ENCODE data around the gene VTCN1. TPM values are rescaled to one million over a fixed set of nuclear protein-coding genes. Genes with fewer than 3 reads are reported as not detected.

Gene VTCN1
- total and polyA plus RNA-seq, 3 experiments from 2014 or later = not detected

DNA sequence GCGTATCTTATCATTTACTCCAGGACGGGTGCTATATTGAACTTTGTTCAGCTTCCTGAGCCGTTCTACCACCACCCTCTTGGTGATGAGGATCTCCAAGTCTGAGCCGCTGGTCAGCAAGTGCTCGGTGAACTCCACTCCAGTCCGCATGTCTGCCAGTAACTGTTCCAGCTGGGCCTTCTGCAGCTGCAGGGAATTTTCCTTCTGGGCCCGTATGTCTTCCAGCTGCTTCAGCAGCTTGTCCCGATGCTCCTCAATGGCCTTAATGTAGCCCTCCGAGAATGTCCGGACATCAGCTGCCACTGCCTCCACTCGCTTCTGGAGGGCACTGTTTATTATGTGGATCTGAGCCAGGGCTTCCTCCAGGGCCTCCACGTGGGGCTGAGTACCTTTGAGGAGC lies 92.6 kb downstream of the VTCN1 start:
- Histone ChIP-seq H3K4me3 (ENCODE audit: low read length) (no peak overlapping the region), H3K27me3 (ENCODE audit: insufficient read depth, low read length, poor library complexity, severe bottlenecking) (no peaks in the 10 kb centered on the region), H3K36me3 (ENCODE audit: insufficient read depth, low read length) (no peaks in the 10 kb centered on the region), H3K27ac (ENCODE audit: low read depth, low read length) (no peak overlapping the region), H3K4me1 (ENCODE audit: insufficient read depth, low read length) (peaks cover 7% of the 10 kb centered on the region), H3K9me3 (ENCODE audit: low read length) (no peaks in the 10 kb centered on the region)
- peaks cover 0 to 8% of the 10 kb centered on the region in 2 donors for H3K27me3 Mint-ChIP-seq
- ChIA-PET CTCF (no interaction called here), POLR2A (no interaction called here)
- H3K36me3 Mint-ChIP-seq = peaks cover 0 to 3% (median 0%) of the 10 kb centered on the region in 3 donors
- H3K27ac Mint-ChIP-seq = no peak overlapping the region
- no peak for DNase-seq
- no peak overlapping the region for H3K4me3 Mint-ChIP-seq
- peaks cover 8 to 23% (median 20%) of the 10 kb centered on the region in 3 donors for H3K4me1 Mint-ChIP-seq
- H3K9me3 Mint-ChIP-seq = no peaks in the 10 kb centered on the region

DNA sequence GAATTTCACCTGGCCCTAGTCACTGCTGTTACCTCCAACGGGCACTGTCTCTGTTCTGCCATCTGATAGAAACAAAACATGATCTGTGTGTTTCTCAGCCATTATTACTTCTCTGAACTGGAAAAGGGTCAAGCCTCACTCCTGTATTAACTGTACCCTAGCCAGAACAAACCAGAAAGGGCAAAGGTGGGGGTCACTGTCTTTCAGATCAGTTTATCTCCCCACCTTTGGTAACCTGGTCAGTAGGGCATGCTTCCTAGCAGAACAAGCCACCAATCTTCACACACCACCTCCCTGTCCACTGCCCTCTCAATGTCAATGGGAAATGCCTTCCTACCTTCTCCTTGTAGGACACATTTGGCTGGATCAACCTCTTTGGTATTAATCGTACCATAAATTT lies 93.0 kb downstream of the VTCN1 start:
- DNase-seq = no peak
- CTCF ChIA-PET = no interaction called here
- Histone ChIP-seq H3K27me3 (ENCODE audit: insufficient read depth, low read length, poor library complexity, severe bottlenecking) (no peaks in the 10 kb centered on the region), H3K27ac (ENCODE audit: low read depth, low read length) (no peak overlapping the region), H3K4me3 (ENCODE audit: low read length) (no peak overlapping the region), H3K4me1 (ENCODE audit: insufficient read depth, low read length) (peaks cover 7% of the 10 kb centered on the region), H3K9me3 (ENCODE audit: low read length) (no peaks in the 10 kb centered on the region), H3K36me3 (ENCODE audit: insufficient read depth, low read length) (no peaks in the 10 kb centered on the region)
- Mint-ChIP-seq H3K27me3 (peaks cover 0 to 7% of the 10 kb centered on the region in 2 donors), H3K36me3 (peaks cover 0 to 3% (median 0%) of the 10 kb centered on the region in 3 donors), H3K9me3 (no peaks in the 10 kb centered on the region), H3K4me3 (no peak overlapping the region), H3K27ac (no peak overlapping the region), H3K4me1 (peaks cover 8 to 21% (median 19%) of the 10 kb centered on the region in 3 donors)
- POLR2A ChIA-PET = no interaction called here

DNA sequence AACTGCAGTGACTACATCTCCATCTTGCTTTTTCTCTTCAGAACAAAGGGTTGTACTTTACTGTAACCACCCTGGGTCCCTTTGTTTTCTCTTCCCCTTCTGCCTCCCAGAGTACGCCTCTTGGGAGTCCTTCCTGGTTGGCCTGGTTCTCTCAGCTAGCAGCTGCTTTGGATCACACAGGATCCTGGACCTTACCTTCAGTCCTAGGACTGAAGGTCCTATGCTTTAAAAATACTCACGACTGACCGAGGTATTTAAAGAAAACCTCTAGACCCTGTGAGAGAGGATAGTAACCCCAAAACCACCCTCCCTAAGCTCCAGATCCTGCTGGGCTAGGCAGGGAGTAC lies 94.0 kb downstream of the VTCN1 start:
- Mint-ChIP-seq H3K9me3 (no peaks in the 10 kb centered on the region), H3K4me3 (no peak overlapping the region), H3K4me1 (peaks cover 6 to 19% (median 14%) of the 10 kb centered on the region in 3 donors), H3K27me3 (peaks cover 0 to 6% of the 10 kb centered on the region in 2 donors), H3K36me3 (peaks cover 0 to under 1% (median 0%) of the 10 kb centered on the region in 3 donors), H3K27ac (peak overlapping the region in 1 of 8 donors; percentile 9)
- Histone ChIP-seq H3K4me1 (ENCODE audit: insufficient read depth, low read length) (no peaks in the 10 kb centered on the region), H3K9me3 (ENCODE audit: low read length) (no peaks in the 10 kb centered on the region), H3K27me3 (ENCODE audit: insufficient read depth, low read length, poor library complexity, severe bottlenecking) (no peaks in the 10 kb centered on the region), H3K36me3 (ENCODE audit: insufficient read depth, low read length) (no peaks in the 10 kb centered on the region), H3K27ac (ENCODE audit: low read depth, low read length) (no peak overlapping the region), H3K4me3 (ENCODE audit: low read length) (no peak overlapping the region)
- ChIA-PET CTCF (no interaction called here), POLR2A (no interaction called here)
- no peak for DNase-seq

DNA sequence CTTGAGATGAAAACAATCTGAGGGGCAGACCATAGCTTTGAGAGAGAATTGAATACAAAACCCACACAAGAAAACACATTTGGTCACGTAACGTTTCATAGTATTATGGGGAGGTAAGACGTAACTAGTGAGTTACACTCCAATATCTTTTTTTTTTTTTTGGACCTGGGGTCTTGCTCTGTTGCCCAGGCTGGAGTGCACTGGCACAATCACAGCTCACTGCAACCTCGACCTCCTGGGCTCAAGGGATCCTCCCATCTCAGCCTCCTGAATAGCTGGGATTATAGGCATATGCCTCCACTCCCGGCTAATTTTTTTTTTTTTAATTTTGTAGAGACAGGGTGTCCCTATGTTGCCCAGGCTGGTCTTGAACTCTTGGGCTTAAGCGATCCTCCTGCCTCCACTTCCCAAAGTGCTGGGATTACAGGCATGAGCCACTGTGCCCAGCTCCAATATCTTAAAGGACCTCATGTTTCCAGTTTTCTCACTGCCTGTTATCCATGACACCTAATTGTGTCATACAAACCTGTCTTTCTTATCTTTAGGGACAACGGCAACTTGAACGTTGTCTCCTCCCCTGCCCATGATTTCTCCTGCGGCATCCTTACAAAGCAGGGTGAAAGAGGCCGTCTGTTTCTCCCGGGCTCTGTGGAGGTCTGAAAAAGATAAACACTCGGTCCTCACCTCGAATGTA lies 94.5 kb downstream of the VTCN1 start:
- no peak for DNase-seq
- no peak overlapping the region for H3K4me3 Mint-ChIP-seq
- H3K9me3 Mint-ChIP-seq = no peaks in the 10 kb centered on the region
- H3K27me3 Mint-ChIP-seq = peaks cover 0 to 6% of the 10 kb centered on the region in 2 donors
- H3K4me3 ChIP-seq (ENCODE audit: low read length) = no peak overlapping the region
- H3K27ac Mint-ChIP-seq = peak overlapping the region in 1 of 8 donors; percentile 9
- H3K36me3 ChIP-seq (ENCODE audit: insufficient read depth, low read length) = no peaks in the 10 kb centered on the region
- no peaks in the 10 kb centered on the region for H3K9me3 ChIP-seq (ENCODE audit: low read length)
- peaks cover 6 to 19% (median 14%) of the 10 kb centered on the region in 3 donors for H3K4me1 Mint-ChIP-seq
- H3K27me3 ChIP-seq (ENCODE audit: insufficient read depth, low read length, poor library complexity, severe bottlenecking) = no peaks in the 10 kb centered on the region
- POLR2A ChIA-PET = no interaction called here
- no peak overlapping the region for H3K27ac ChIP-seq (ENCODE audit: low read depth, low read length)
- CTCF ChIA-PET = no interaction called here
- no peaks in the 10 kb centered on the region for H3K4me1 ChIP-seq (ENCODE audit: insufficient read depth, low read length)
- H3K36me3 Mint-ChIP-seq = no peaks in the 10 kb centered on the region

DNA sequence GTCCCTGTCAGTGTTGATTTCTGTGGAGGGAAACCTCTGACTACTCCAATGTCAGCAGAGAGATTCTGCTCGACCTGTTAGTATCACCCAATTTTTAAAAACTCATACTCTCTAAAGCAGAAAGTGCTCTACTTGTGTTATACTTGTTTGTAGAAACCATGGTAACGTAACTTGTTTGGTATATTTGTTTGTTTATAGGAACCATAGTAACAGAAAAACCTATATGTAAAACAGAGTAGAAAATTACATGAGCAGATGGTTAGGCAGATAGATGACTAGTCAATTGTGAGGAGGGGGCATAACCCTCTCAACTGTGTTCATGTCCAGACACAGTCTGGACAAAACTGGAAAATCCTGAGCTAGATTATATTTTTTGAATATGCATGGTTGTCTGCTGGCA lies 95.8 kb downstream of the VTCN1 start:
- DNase-seq = no peak
- Mint-ChIP-seq H3K27me3 (peaks cover 0 to 4% of the 10 kb centered on the region in 2 donors), H3K36me3 (no peaks in the 10 kb centered on the region), H3K27ac (peak overlapping the region in 1 of 8 donors; percentile 61), H3K9me3 (no peaks in the 10 kb centered on the region), H3K4me1 (peaks cover 7 to 11% (median 7%) of the 10 kb centered on the region in 3 donors), H3K4me3 (no peak overlapping the region)
- H3K27ac ChIP-seq (ENCODE audit: low read depth, low read length) = no peak overlapping the region
- H3K36me3 ChIP-seq (ENCODE audit: insufficient read depth, low read length) = no peaks in the 10 kb centered on the region
- H3K4me3 ChIP-seq (ENCODE audit: low read length) = no peak overlapping the region
- ChIA-PET POLR2A (no interaction called here), CTCF (interaction anchor here (1.8 kb wide), 1 partner anchor 14 kb away, joined by 7 read pairs; no protein-coding TSS in a partner anchor)
- no peaks in the 10 kb centered on the region for H3K4me1 ChIP-seq (ENCODE audit: insufficient read depth, low read length)
- H3K9me3 ChIP-seq (ENCODE audit: low read length) = no peaks in the 10 kb centered on the region
- no peaks in the 10 kb centered on the region for H3K27me3 ChIP-seq (ENCODE audit: insufficient read depth, low read length, poor library complexity, severe bottlenecking)

DNA sequence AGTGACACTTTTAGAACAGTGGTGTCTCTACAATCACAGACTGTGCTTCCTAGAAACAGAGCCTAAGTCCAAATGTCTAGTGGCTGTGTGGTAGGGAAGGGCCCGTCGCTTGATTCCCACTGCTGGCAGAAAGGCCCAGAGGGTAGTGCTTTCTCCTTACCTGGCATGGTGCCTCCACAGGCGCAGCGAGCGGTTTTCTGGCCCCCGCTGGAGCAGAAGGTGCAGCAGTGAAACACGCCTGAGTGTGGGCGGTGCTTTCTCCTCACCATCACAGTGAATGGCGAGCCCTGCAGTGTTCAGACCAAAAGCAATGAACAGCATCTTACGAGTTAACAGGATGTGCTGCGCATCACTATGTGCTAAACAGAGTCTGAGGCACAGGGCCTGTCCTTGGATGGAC lies 97.5 kb downstream of the VTCN1 start:
- Mint-ChIP-seq H3K27ac (peak overlapping the region in 1 of 8 donors; percentile 2), H3K27me3 (peaks cover 0 to 4% of the 10 kb centered on the region in 2 donors), H3K4me1 (peaks cover 7 to 11% (median 7%) of the 10 kb centered on the region in 3 donors), H3K36me3 (no peaks in the 10 kb centered on the region), H3K4me3 (no peak overlapping the region), H3K9me3 (no peaks in the 10 kb centered on the region)
- Histone ChIP-seq H3K4me1 (ENCODE audit: insufficient read depth, low read length) (no peaks in the 10 kb centered on the region), H3K9me3 (ENCODE audit: low read length) (no peaks in the 10 kb centered on the region), H3K4me3 (ENCODE audit: low read length) (no peak overlapping the region), H3K36me3 (ENCODE audit: insufficient read depth, low read length) (no peaks in the 10 kb centered on the region), H3K27ac (ENCODE audit: low read depth, low read length) (no peak overlapping the region), H3K27me3 (ENCODE audit: insufficient read depth, low read length, poor library complexity, severe bottlenecking) (no peaks in the 10 kb centered on the region)
- DNase-seq = no peak
- ChIA-PET POLR2A (no interaction called here), CTCF (interaction anchor here (1.8 kb wide), 1 partner anchor 15 kb away, joined by 7 read pairs; no protein-coding TSS in a partner anchor)

DNA sequence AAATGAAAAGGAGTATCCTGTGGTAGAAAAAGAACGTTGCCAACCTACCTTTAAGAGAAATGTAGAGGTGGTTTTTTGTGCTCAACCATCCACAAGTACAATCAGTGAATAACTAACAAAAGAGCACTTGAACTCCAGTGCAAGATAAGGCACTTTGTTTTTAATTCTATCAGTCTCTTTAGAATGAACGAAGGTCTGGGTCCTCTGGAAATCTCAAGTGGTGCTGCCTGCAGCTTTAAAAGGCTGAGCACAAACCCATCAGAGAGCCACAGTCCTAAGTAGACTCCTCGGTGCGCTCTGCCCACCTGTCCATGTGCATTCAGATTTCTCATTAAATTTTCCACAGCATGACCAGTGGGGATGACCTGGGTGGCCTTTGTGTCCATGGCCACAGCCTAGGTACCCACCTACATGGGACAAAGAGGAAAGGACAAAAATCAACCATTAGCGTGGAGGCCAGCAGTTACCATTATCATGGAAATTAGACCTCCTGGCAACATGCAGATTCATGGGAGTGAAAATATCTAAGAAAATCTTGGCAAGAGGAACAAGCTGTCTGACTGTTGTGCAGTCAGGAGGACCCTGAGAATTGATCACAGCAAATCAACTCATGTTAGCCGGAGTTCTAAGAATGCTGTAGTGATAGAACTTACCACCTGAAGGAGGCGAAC lies 98.5 kb downstream of the VTCN1 start:
- Mint-ChIP-seq H3K4me1 (peaks cover 7 to 11% (median 7%) of the 10 kb centered on the region in 3 donors), H3K4me3 (no peak overlapping the region), H3K27me3 (peaks cover 0 to 4% of the 10 kb centered on the region in 2 donors), H3K27ac (no peak overlapping the region), H3K9me3 (no peaks in the 10 kb centered on the region), H3K36me3 (no peaks in the 10 kb centered on the region)
- Histone ChIP-seq H3K27me3 (ENCODE audit: insufficient read depth, low read length, poor library complexity, severe bottlenecking) (no peaks in the 10 kb centered on the region), H3K9me3 (ENCODE audit: low read length) (no peaks in the 10 kb centered on the region), H3K36me3 (ENCODE audit: insufficient read depth, low read length) (no peaks in the 10 kb centered on the region), H3K4me3 (ENCODE audit: low read length) (no peak overlapping the region), H3K27ac (ENCODE audit: low read depth, low read length) (no peak overlapping the region), H3K4me1 (ENCODE audit: insufficient read depth, low read length) (no peaks in the 10 kb centered on the region)
- CTCF ChIA-PET = interaction anchor here (1.5 kb wide), 1 partner anchor 9 kb away, joined by 4 read pairs; the partner anchor contains the start of gene TRIM45
- no peak for DNase-seq
- POLR2A ChIA-PET = no interaction called here

DNA sequence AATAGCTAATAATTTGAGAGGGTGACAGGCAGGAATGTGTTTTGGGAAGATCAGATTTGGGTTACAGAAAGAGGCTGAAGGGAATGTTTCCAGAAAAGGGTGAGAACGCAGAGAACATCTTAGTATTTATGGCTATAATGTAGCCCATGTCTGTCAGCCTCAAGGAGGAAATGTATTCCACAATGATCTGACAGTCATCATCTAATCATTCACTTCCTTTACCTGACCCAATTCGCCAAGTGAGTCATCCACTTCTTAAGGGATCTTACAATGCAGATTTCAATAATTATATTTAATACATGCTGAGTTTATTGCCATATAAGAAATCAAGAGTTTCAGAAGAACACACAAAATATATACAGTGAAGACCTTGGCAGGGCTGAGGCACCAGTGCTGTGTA lies 100.0 kb downstream of the VTCN1 start:
- ChIA-PET POLR2A (interaction anchor here (0.6 kb wide), 1 partner anchor 51 kb away, joined by 3 read pairs; the partner anchor contains the start of gene TTF2), CTCF (interaction anchor here (1.5 kb wide), 1 partner anchor 10 kb away, joined by 4 read pairs; the partner anchor contains the start of gene TRIM45)
- Mint-ChIP-seq H3K27me3 (no peaks in the 10 kb centered on the region), H3K4me1 (peaks cover 7 to 11% (median 7%) of the 10 kb centered on the region in 3 donors), H3K4me3 (no peak overlapping the region), H3K36me3 (no peaks in the 10 kb centered on the region), H3K9me3 (no peaks in the 10 kb centered on the region), H3K27ac (no peak overlapping the region)
- no peaks in the 10 kb centered on the region for H3K36me3 ChIP-seq (ENCODE audit: insufficient read depth, low read length)
- H3K27me3 ChIP-seq (ENCODE audit: insufficient read depth, low read length, poor library complexity, severe bottlenecking) = no peaks in the 10 kb centered on the region
- DNase-seq = no peak
- H3K27ac ChIP-seq (ENCODE audit: low read depth, low read length) = no peak overlapping the region
- no peaks in the 10 kb centered on the region for H3K9me3 ChIP-seq (ENCODE audit: low read length)
- no peak overlapping the region for H3K4me3 ChIP-seq (ENCODE audit: low read length)
- H3K4me1 ChIP-seq (ENCODE audit: insufficient read depth, low read length) = no peaks in the 10 kb centered on the region

All from CD8-positive, alpha-beta memory T cell (primary cell).